ENCODE data around the gene LTO1.

LTO1 gene

DNA sequence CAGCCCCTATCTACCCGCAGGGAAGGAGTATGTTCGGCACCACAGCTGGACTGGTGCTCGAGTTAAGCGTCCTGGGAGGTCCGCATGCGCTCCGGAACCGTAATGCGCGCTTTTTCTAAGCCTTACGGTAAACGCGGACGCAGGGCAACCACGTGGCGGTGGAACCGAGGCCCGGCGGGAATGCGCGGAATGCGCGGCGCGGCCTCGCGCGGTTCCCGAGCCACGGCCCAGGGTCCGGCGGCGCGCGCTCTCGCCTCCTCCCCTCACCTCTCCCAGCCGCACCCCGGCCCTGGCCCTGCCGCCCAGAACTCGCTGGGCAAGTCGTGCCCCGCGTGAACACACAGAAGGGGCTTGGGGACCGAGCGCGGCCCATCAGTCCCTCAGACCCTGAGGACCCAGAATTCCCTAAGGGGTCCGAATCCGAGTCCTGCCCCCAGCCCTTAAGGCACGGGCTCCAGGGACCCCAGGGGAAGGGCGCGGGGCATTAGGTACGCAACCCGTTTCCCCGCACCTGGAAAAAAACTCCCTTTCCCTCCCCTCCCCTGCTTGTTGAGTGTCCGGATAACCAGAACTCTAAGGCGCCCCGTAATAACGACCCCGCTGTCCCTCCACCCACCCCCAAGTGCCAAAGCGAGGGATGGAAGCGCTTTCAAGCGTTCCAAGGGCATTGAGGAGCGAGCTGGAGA is 38.5 kb downstream of the LTO1 start:
- DNase-seq: peak; percentile 41
- TF ChIP-seq, protein P1, sequence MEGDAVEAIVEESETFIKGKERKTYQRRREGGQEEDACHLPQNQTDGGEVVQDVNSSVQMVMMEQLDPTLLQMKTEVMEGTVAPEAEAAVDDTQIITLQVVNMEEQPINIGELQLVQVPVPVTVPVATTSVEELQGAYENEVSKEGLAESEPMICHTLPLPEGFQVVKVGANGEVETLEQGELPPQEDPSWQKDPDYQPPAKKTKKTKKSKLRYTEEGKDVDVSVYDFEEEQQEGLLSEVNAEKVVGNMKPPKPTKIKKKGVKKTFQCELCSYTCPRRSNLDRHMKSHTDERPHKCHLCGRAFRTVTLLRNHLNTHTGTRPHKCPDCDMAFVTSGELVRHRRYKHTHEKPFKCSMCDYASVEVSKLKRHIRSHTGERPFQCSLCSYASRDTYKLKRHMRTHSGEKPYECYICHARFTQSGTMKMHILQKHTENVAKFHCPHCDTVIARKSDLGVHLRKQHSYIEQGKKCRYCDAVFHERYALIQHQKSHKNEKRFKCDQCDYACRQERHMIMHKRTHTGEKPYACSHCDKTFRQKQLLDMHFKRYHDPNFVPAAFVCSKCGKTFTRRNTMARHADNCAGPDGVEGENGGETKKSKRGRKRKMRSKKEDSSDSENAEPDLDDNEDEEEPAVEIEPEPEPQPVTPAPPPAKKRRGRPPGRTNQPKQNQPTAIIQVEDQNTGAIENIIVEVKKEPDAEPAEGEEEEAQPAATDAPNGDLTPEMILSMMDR (IDR thresholded peaks at IDR 0.05; ENCODE audit: low read depth, low read length): no peak
- Histone ChIP-seq H3K36me3 (no peaks in the 10 kb centered on the region), H3K27me3 (ENCODE audit: insufficient read depth, low read depth, severe bottlenecking) (peaks cover 93% of the 10 kb centered on the region), H3K4me3 (ENCODE audit: low read depth, low read length) (peak overlapping the region; percentile 29), H3K9me3 (ENCODE audit: severe bottlenecking) (no peaks in the 10 kb centered on the region), H3K27ac (no peak overlapping the region)

- peaks cover 90% of the 10 kb centered on the region for H3K27me3 ChIP-seq (ENCODE audit: insufficient read depth, low read depth, severe bottlenecking)
- no peaks in the 10 kb centered on the region for H3K36me3 ChIP-seq
- peak overlapping the region; percentile 29 for H3K4me3 ChIP-seq (ENCODE audit: low read depth, low read length)
- H3K27ac ChIP-seq: no peak overlapping the region
- TF ChIP-seq, protein P1 (IDR thresholded peaks at IDR 0.05; ENCODE audit: low read depth, low read length): no peak
- no peak for DNase-seq
- no peaks in the 10 kb centered on the region for H3K9me3 ChIP-seq (ENCODE audit: severe bottlenecking)
Measured at GRCh38 chr11:69635804-69636511, 39.2 kb downstream of the LTO1 start.

- TF ChIP-seq, protein P1 (IDR thresholded peaks at IDR 0.05; ENCODE audit: low read depth, low read length): no peak
- no peak overlapping the region for H3K4me3 ChIP-seq (ENCODE audit: low read depth, low read length)
- no peaks in the 10 kb centered on the region for H3K36me3 ChIP-seq
- H3K9me3 ChIP-seq (ENCODE audit: severe bottlenecking): peaks cover 1% of the 10 kb centered on the region
- H3K27me3 ChIP-seq (ENCODE audit: insufficient read depth, low read depth, severe bottlenecking): peaks cover 91% of the 10 kb centered on the region
- no peak overlapping the region for H3K27ac ChIP-seq
- no peak for DNase-seq
Measured at GRCh38 chr11:69635195-69635594, 40.0 kb downstream of the LTO1 start.

- DNase-seq: no peak
- Histone ChIP-seq H3K4me3 (ENCODE audit: low read depth, low read length) (no peak overlapping the region), H3K27ac (no peak overlapping the region), H3K36me3 (no peaks in the 10 kb centered on the region), H3K9me3 (ENCODE audit: severe bottlenecking) (peaks cover 7% of the 10 kb centered on the region), H3K27me3 (ENCODE audit: insufficient read depth, low read depth, severe bottlenecking) (peaks cover 91% of the 10 kb centered on the region)
- TF ChIP-seq, protein P1 (IDR thresholded peaks at IDR 0.05; ENCODE audit: low read depth, low read length): no peak
Measured at GRCh38 chr11:69634590-69634989, 40.6 kb downstream of the LTO1 start.

DNA sequence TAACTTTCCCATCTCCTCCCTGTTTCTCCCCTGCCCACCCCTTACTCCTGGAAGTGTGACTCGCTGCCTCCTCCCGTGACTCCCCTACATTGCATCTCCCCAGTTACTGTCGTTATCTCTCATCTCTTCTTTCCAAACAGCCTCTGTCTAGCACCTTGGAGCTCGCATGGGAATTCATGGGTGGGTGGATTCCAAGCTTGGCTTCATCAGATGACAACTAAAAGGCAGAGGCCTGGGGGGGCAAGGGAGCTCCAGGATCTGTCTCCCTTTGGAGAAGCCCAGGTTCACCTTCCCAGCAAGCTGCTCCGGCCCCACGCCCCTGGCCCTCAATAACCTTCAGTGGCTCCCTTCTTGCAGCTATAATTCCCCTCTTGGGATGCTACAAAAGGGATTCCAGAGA is 41.1 kb downstream of the LTO1 start:
- TF ChIP-seq, protein P1 (IDR thresholded peaks at IDR 0.05; ENCODE audit: low read depth, low read length): no peak
- H3K27ac ChIP-seq: no peak overlapping the region
- peaks cover 89% of the 10 kb centered on the region for H3K27me3 ChIP-seq (ENCODE audit: insufficient read depth, low read depth, severe bottlenecking)
- H3K4me3 ChIP-seq (ENCODE audit: low read depth, low read length): no peak overlapping the region
- no peak for DNase-seq
- no peaks in the 10 kb centered on the region for H3K36me3 ChIP-seq
- peaks cover 8% of the 10 kb centered on the region for H3K9me3 ChIP-seq (ENCODE audit: severe bottlenecking)

All from WERI-Rb-1 (cell line).